Measurements from ENCODE around the gene DMBT1. TPM values are rescaled to one million over a fixed set of nuclear protein-coding genes. Genes with fewer than 3 reads are reported as not detected.

DMBT1 gene
- total and polyA plus RNA-seq, 2 donors from 2014 or later: 0.06 TPM; not detected in 1

DNA sequence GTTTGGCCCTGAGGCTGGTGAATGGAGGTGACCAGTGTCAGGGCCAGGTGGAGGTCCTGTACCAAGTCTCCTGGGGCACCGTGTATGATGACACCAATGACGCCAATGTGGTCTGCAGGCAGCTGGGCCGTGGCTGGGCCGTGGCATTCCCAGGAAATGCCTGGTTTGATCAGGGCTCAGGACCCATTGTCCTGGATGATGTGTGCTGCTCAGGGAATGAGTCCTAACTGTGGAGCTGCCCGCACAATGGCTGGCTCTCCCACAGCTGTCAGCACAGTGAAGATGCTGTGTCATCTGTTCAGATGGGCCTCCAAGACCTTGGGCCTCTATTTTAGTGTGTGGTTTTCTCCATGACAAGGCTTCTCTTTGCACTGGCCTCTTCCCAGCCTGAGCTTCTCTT is 64.0 kb downstream of the DMBT1 start:
- no peak overlapping the region for H3K9ac ChIP-seq (ENCODE audit: low read length in 3 of 3)
- no peaks in the 10 kb centered on the region for H3K27me3 ChIP-seq (ENCODE audit: control insufficient read depth, insufficient read depth, low read length)
- no peak overlapping the region for H3K27ac ChIP-seq (ENCODE audit: low read depth in 2 of 2, low read length in 2 of 2)
- no peaks in the 10 kb centered on the region for H3K4me1 ChIP-seq (ENCODE audit: control insufficient read depth in 2 of 3, insufficient read depth in 2 of 3, low read depth in 1 of 3, low read length in 3 of 3)
- TF ChIP-seq, protein P1, sequence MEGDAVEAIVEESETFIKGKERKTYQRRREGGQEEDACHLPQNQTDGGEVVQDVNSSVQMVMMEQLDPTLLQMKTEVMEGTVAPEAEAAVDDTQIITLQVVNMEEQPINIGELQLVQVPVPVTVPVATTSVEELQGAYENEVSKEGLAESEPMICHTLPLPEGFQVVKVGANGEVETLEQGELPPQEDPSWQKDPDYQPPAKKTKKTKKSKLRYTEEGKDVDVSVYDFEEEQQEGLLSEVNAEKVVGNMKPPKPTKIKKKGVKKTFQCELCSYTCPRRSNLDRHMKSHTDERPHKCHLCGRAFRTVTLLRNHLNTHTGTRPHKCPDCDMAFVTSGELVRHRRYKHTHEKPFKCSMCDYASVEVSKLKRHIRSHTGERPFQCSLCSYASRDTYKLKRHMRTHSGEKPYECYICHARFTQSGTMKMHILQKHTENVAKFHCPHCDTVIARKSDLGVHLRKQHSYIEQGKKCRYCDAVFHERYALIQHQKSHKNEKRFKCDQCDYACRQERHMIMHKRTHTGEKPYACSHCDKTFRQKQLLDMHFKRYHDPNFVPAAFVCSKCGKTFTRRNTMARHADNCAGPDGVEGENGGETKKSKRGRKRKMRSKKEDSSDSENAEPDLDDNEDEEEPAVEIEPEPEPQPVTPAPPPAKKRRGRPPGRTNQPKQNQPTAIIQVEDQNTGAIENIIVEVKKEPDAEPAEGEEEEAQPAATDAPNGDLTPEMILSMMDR (IDR thresholded peaks at IDR 0.05; ENCODE audit: borderline replicate concordance, extremely low read depth, insufficient read depth): no peak
- H3K9me3 ChIP-seq (ENCODE audit: control insufficient read depth in 2 of 3, insufficient read depth in 1 of 3, low read length in 3 of 3): no peaks in the 10 kb centered on the region
- no peak overlapping the region for H3K4me3 ChIP-seq (ENCODE audit: low read length in 3 of 3)
- intact Hi-C loops (cut with DNase I): no loop called here
- FAIRE-seq (no peak), DNase-seq (no peak)
- H3K36me3 ChIP-seq (ENCODE audit: control insufficient read depth in 2 of 3, insufficient read depth in 3 of 3, low read length in 3 of 3): no peaks in the 10 kb centered on the region

DNA sequence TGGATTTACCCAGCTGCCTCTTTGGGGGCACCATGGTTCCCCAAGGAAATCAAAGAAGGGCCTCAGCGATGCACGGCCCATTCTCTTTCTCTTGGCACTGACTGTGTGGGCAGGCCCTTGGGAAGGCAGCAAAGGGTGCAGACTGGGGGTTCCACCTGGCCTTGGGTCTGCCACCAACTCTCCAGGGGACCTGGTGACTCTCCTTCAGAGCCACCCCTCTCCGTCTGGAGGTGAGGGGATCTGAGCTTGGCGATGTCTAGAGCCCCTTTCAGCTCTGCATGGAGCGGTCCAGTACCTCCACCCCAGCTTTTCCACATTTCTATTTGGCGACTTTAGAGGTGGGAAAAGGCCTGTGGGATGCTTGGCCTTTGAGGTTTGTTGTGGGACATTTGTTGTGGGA is 70.0 kb downstream of the DMBT1 start:
- intact Hi-C loops (cut with DNase I): no loop called here
- H3K27ac ChIP-seq (ENCODE audit: low read depth in 2 of 2, low read length in 2 of 2): no peak overlapping the region
- H3K9me3 ChIP-seq (ENCODE audit: control insufficient read depth in 2 of 3, insufficient read depth in 1 of 3, low read length in 3 of 3): no peaks in the 10 kb centered on the region
- no peaks in the 10 kb centered on the region for H3K4me1 ChIP-seq (ENCODE audit: control insufficient read depth in 2 of 3, insufficient read depth in 2 of 3, low read depth in 1 of 3, low read length in 3 of 3)
- FAIRE-seq (no peak), DNase-seq (peak in 1 of 5 donors; percentile 5)
- H3K4me3 ChIP-seq (ENCODE audit: low read length in 3 of 3): no peak overlapping the region
- no peaks in the 10 kb centered on the region for H3K36me3 ChIP-seq (ENCODE audit: control insufficient read depth in 2 of 3, insufficient read depth in 3 of 3, low read length in 3 of 3)
- H3K27me3 ChIP-seq (ENCODE audit: control insufficient read depth, insufficient read depth, low read length): no peaks in the 10 kb centered on the region
- H3K9ac ChIP-seq (ENCODE audit: low read length in 3 of 3): no peak overlapping the region
- TF ChIP-seq, protein P1 (IDR thresholded peaks at IDR 0.05; ENCODE audit: borderline replicate concordance, extremely low read depth, insufficient read depth): no peak

DNA sequence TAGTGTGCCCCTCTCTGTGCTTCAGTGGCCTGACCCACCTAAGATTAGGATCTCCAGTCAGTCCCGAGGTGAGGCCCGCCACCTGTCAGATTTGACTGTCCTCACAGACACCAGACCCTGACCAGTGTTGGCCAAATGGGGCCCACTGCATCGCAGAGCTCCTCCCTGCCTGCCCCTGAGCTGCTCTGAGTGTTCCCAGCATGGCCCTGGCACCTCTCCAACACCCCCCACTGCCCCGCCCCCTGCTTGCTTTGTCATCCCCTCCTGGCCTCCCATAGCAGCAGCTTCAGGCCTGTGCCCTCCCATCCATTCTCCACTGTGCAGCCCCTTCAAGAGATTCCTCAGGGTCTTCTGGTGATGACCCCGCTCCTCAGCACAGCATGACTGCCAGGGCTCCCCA is 71.5 kb downstream of the DMBT1 start:
- peak in 1 of 5 donors; percentile 28 for DNase-seq
- H3K4me1 ChIP-seq (ENCODE audit: control insufficient read depth in 2 of 3, insufficient read depth in 2 of 3, low read depth in 1 of 3, low read length in 3 of 3): no peaks in the 10 kb centered on the region
- H3K27me3 ChIP-seq (ENCODE audit: control insufficient read depth, insufficient read depth, low read length): no peaks in the 10 kb centered on the region
- TF ChIP-seq, protein P1 (IDR thresholded peaks at IDR 0.05; ENCODE audit: borderline replicate concordance, extremely low read depth, insufficient read depth): no peak
- H3K36me3 ChIP-seq (ENCODE audit: control insufficient read depth in 2 of 3, insufficient read depth in 3 of 3, low read length in 3 of 3): no peaks in the 10 kb centered on the region
- no peak overlapping the region for H3K4me3 ChIP-seq (ENCODE audit: low read length in 3 of 3)
- H3K9ac ChIP-seq (ENCODE audit: low read length in 3 of 3): no peak overlapping the region
- no peak for FAIRE-seq
- intact Hi-C loops (cut with DNase I): no loop called here
- no peaks in the 10 kb centered on the region for H3K9me3 ChIP-seq (ENCODE audit: control insufficient read depth in 2 of 3, insufficient read depth in 1 of 3, low read length in 3 of 3)
- H3K27ac ChIP-seq (ENCODE audit: low read depth in 2 of 2, low read length in 2 of 2): no peak overlapping the region

DNA sequence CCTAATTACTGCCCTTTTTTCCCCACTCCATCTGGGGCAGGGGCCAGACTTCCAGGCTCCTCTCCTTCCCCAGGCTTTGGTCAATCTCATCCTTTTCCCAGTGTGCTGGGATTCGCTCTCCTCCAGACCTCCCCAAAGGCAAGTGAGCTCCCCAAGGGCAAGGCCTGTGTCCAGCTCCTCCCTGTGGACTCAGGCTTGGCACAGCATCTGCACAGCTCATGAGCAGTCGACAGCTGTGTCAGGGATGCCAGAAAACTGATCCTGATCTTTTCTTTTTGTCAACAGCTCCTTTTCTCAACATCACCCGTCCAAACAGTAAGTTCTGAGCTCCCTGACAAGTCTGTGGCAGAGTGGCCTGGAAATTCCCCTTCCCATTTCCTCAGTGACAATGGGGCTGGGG is 72.0 kb downstream of the DMBT1 start:
- no peaks in the 10 kb centered on the region for H3K9me3 ChIP-seq (ENCODE audit: control insufficient read depth in 2 of 3, insufficient read depth in 1 of 3, low read length in 3 of 3)
- H3K36me3 ChIP-seq (ENCODE audit: control insufficient read depth in 2 of 3, insufficient read depth in 3 of 3, low read length in 3 of 3): no peaks in the 10 kb centered on the region
- TF ChIP-seq, protein P1 (IDR thresholded peaks at IDR 0.05; ENCODE audit: borderline replicate concordance, extremely low read depth, insufficient read depth): no peak
- intact Hi-C loops (cut with DNase I): no loop called here
- DNase-seq: peak in 1 of 5 donors; percentile 24
- no peak overlapping the region for H3K9ac ChIP-seq (ENCODE audit: low read length in 3 of 3)
- no peaks in the 10 kb centered on the region for H3K4me1 ChIP-seq (ENCODE audit: control insufficient read depth in 2 of 3, insufficient read depth in 2 of 3, low read depth in 1 of 3, low read length in 3 of 3)
- no peak overlapping the region for H3K4me3 ChIP-seq (ENCODE audit: low read length in 3 of 3)
- no peaks in the 10 kb centered on the region for H3K27me3 ChIP-seq (ENCODE audit: control insufficient read depth, insufficient read depth, low read length)
- no peak overlapping the region for H3K27ac ChIP-seq (ENCODE audit: low read depth in 2 of 2, low read length in 2 of 2)
- no peak for FAIRE-seq
